Thoracic aorta (tissue), 2 donors: ENCODE measurements around the gene SARDH. TPM values are rescaled to one million over a fixed set of nuclear protein-coding genes. Genes with fewer than 3 reads are reported as not detected.

ENCODE experiments used
- ATAC-seq: fragments of 150-250 bp; one replicate; pipeline ENCODE4 v1.8.0; 2017; ENCODE audit warnings: low read depth; ENCODE audit not compliant: insufficient number of reproducible peaks, low FRiP score
- DNase-seq: peaks from one replicate; pipeline ENCODE4 v3.0.0-alpha.2; 2020; ENCODE audit warnings: low spot score
- H3K27ac ChIP-seq, 2 donors: fragments of 200-600 bp; sonication (generic); 1 replicate in 1 of 2; 2 replicates in 1 of 2; pipeline ENCODE4 v1.5.1; 2016; ENCODE audit warnings: mild to moderate bottlenecking in 2 of 2, moderate library complexity in 2 of 2
- H3K27me3 ChIP-seq: fragments of 200-600 bp; sonication (generic); replicated peaks from 2 replicates; pipeline ENCODE4 v1.6.0; 2016; ENCODE audit warnings: mild to moderate bottlenecking; ENCODE audit not compliant: insufficient read depth
- H3K36me3 ChIP-seq: fragments of 200-600 bp; sonication (generic); one replicate; pipeline ENCODE4 v1.5.1; 2016
- H3K4me1 ChIP-seq, 2 donors: fragments of 200-600 bp; sonication (generic); 1 replicate in 1 of 2; 2 replicates in 1 of 2; pipeline versions ENCODE4 v1.5.1 to v1.6.0; 2016; ENCODE audit warnings: low read depth in 2 of 2, mild to moderate bottlenecking in 1 of 2; ENCODE audit not compliant: control insufficient read depth in 1 of 2
- H3K4me3 ChIP-seq: fragments of 200-600 bp; sonication (generic); 2 replicates; pipeline ENCODE4 v1.5.1; 2016; ENCODE audit warnings: mild to moderate bottlenecking
- H3K9me3 ChIP-seq: fragments of 200-600 bp; sonication (generic); 2 replicates; pipeline ENCODE4 v1.5.1; 2016
- total RNA-seq, 2 donors: library from RNA; depleted of rRNA; stranded (reverse); fragments of >200 nt; gene quantifications; one replicate each; pipeline versions ENCODE4 v1.1.0 to v1.2.3, GENCODE V29; 2016
- TF ChIP-seq, protein P1 (sequence below): fragments of 200-600 bp; sonication (generic); IDR thresholded peaks from one replicate; pipeline ENCODE4 v1.5.1; 2019; ENCODE audit warnings: antibody characterized with exemption

SARDH gene
- total RNA-seq, 2 donors from 2014 or later, result 1.8 to 4.3 TPM

DNA sequence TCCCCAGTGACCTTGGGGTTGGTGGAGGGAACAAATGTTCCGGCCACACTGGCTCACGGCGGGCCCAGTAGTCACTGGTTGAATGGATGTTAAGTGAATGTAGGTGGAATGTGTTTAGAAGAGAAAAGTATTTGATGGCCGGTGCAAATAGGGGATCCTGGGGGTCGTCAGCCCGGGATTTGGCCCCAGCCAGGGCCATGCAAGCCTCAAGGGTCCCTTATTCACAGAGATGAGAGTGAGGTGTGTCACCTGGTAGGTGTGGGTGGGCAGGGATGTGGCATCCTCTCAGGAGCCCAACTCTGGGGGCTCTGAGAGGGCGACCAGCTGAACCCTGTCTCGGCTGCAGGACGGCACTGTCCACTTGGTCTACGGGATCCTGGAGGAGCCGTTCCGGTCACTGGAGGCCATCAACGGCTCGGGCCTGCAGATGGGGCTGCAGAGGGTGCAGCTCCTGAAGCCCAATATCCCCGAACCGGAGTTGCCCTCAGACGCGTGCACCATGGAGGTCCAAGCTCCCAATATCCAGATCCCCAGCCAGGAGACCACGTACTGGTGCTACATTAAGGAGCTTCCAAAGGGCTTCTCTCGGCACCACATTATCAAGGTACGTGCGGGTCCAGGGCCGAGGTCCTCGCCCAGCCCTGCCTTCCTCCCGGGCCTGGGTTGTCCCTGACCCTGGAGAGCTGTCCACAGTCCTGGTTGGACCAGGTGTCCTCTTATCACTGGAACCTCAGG, 96.1 kb downstream of the SARDH start:
- TF ChIP-seq, protein P1, sequence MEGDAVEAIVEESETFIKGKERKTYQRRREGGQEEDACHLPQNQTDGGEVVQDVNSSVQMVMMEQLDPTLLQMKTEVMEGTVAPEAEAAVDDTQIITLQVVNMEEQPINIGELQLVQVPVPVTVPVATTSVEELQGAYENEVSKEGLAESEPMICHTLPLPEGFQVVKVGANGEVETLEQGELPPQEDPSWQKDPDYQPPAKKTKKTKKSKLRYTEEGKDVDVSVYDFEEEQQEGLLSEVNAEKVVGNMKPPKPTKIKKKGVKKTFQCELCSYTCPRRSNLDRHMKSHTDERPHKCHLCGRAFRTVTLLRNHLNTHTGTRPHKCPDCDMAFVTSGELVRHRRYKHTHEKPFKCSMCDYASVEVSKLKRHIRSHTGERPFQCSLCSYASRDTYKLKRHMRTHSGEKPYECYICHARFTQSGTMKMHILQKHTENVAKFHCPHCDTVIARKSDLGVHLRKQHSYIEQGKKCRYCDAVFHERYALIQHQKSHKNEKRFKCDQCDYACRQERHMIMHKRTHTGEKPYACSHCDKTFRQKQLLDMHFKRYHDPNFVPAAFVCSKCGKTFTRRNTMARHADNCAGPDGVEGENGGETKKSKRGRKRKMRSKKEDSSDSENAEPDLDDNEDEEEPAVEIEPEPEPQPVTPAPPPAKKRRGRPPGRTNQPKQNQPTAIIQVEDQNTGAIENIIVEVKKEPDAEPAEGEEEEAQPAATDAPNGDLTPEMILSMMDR, result no peak
- Histone ChIP-seq H3K36me3 (no peaks in the 10 kb centered on the region), H3K27ac (no peak overlapping the region), H3K4me1 (no peaks in the 10 kb centered on the region), H3K4me3 (no peak overlapping the region), H3K9me3 (no peaks in the 10 kb centered on the region), H3K27me3 (no peaks in the 10 kb centered on the region)
- DNase-seq, result no peak
- ATAC-seq, result no peak

DNA sequence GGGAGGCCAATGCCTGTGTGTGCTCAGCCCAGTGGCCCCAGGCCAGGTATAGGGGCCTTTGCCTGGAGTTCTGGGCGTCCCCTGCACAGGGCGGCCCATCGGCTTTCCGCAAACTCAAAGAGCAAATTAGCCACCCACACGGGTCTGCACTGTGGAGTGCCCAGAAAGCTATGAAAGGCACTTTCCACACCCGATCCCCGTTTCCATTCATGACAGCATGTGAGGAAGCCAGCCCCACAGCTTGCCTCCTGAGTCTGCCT, 96.8 kb downstream of the SARDH start:
- no peak for ATAC-seq
- no peaks in the 10 kb centered on the region for H3K4me1 ChIP-seq
- H3K27me3 ChIP-seq, result no peaks in the 10 kb centered on the region
- no peaks in the 10 kb centered on the region for H3K9me3 ChIP-seq
- DNase-seq, result no peak
- H3K4me3 ChIP-seq, result no peak overlapping the region
- no peak overlapping the region for H3K27ac ChIP-seq
- no peaks in the 10 kb centered on the region for H3K36me3 ChIP-seq
- TF ChIP-seq, protein P1, result no peak

GRCh38 chr9:133640580-133641395, 97.4 kb downstream of the SARDH start:
- Histone ChIP-seq H3K9me3 (no peaks in the 10 kb centered on the region), H3K27me3 (no peaks in the 10 kb centered on the region), H3K27ac (no peak overlapping the region), H3K4me3 (no peak overlapping the region), H3K36me3 (no peaks in the 10 kb centered on the region), H3K4me1 (no peaks in the 10 kb centered on the region)
- DNase-seq (no peak), ATAC-seq (no peak)
- TF ChIP-seq, protein P1, result no peak

GRCh38 chr9:133640160-133640559, 98.0 kb downstream of the SARDH start:
- ATAC-seq (no peak), DNase-seq (no peak)
- no peaks in the 10 kb centered on the region for H3K36me3 ChIP-seq
- no peak overlapping the region for H3K27ac ChIP-seq
- TF ChIP-seq, protein P1, result no peak
- no peaks in the 10 kb centered on the region for H3K9me3 ChIP-seq
- H3K27me3 ChIP-seq, result no peaks in the 10 kb centered on the region
- no peak overlapping the region for H3K4me3 ChIP-seq
- no peaks in the 10 kb centered on the region for H3K4me1 ChIP-seq

DNA sequence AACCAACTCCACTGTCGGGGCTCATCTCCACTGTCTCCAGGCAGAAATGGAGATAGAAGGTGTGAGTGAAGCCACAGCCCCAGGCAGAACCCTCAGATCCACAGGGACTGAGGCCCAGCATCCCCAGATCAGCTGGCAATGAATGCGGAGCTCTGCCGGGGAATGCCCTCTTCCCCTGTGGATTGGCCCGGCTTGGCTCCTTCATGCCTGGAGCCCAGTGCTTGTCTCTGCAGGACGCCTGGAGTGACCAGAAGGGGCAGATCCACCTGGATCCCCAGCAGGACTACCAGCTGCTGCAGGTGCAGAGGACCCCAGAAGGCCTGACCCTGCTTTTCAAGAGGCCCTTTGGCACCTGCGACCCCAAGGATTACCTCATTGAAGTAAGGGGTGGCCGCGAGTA, 98.5 kb downstream of the SARDH start:
- H3K9me3 ChIP-seq, result no peaks in the 10 kb centered on the region
- no peaks in the 10 kb centered on the region for H3K4me1 ChIP-seq
- DNase-seq, result no peak
- no peaks in the 10 kb centered on the region for H3K36me3 ChIP-seq
- ATAC-seq, result no peak
- TF ChIP-seq, protein P1, result no peak
- H3K27ac ChIP-seq, result no peak overlapping the region
- H3K27me3 ChIP-seq, result no peaks in the 10 kb centered on the region
- no peak overlapping the region for H3K4me3 ChIP-seq
